ENCODE measurements around the gene LRP1. TPM values are rescaled to one million over a fixed set of nuclear protein-coding genes. Genes with fewer than 3 reads are reported as not detected.

Gene LRP1
- total RNA-seq, 2 experiments from 2014 or later = 0.33 to 0.85 TPM

DNA sequence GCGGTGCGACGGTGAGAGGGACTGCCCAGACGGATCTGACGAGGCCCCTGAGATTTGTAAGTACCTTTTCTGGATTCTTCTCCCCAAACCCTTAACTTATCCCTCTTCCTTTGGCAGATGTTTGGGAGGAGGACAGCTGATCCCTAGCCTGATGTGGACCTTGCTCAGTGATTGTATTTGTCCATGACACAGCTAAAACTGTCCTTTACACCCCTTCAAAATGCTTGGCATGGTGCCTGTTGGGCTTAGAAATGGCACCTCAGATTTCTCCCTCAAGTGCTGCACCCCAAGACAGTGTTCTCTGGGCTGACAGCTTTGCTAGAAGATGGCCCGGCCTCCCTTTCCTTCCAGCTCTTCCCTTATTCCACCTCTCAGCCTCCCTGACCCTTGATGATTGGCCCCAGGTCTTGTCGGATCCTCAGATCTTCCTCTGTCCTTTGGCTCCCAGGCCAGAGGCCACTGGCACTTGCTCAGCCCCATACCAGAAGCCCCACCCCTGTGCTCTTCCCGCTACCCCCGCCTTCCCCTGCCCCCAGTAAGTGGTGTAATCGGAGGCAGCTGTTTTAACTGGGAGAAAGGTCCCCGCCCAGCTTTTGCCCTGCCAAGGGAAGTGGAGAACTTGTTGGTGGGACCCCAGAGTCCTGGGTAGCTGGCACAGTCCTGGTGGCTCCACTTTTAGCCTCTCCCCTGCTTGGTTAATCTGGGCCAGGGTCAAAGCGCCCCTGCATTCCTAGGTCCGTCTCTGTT, 10.4 kb downstream of the LRP1 start:
- Mint-ChIP-seq H3K36me3 (no peaks in the 10 kb centered on the region), H3K9me3 (ENCODE audit: low read depth) (no peaks in the 10 kb centered on the region), H3K27ac (no peak overlapping the region), H3K4me3 (no peak overlapping the region), H3K27me3 (no peaks in the 10 kb centered on the region), H3K4me1 (no peaks in the 10 kb centered on the region)
- DNase-seq (no peak), ATAC-seq (no peak)
- CTCF ChIA-PET = interaction anchor here (0.8 to 1.0 kb wide), 2 partner anchors 26 to 75 kb away, joined by 3 read pairs; no protein-coding TSS in a partner anchor

DNA sequence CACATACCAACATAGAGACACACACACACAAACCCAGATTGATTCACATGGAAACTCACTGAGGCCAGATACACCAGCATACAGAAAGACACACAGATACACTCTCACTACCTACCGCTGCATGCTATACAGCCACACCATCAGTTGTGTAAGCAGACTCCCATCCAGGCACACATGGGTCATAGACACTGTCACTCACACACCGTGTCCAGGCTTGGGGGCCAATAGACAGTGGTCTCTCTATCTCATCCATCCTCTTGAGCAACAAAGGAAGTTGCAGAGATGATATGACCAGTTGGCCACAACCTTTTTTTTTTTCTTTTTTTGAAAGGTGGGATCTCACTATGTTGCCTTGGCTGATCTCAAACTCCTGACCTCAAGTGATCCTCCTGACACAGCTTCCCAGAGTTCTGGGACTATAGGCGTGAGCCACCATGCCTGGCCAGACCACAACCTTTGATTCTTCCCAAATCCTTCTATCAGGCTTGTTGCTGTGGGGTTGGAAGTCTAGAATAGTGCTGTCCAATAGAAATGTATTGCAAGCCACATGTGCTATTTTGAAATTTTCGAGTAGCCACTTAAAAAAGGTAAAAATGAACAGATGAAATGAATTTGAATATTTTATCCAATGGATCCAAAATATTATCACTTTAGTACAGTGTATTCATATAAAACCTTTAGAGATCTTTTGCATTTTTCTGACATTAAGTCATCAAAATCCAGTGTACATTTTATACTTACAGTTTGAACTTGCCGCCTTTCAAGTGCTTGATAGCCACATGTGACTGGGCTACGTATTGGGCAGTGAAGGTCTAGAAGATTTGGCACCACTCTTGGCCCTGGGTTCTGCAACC, 11.7 kb downstream of the LRP1 start:
- no peaks in the 10 kb centered on the region for H3K27me3 Mint-ChIP-seq
- ATAC-seq (no peak), DNase-seq (no peak)
- no peak overlapping the region for H3K27ac Mint-ChIP-seq
- no peaks in the 10 kb centered on the region for H3K4me1 Mint-ChIP-seq
- H3K9me3 Mint-ChIP-seq (ENCODE audit: low read depth) = no peaks in the 10 kb centered on the region
- no peak overlapping the region for H3K4me3 Mint-ChIP-seq
- H3K36me3 Mint-ChIP-seq = no peaks in the 10 kb centered on the region
- CTCF ChIA-PET = interaction anchor here (3.7 kb wide), 1 partner anchor 16 kb away, joined by 15 read pairs; no protein-coding TSS in a partner anchor

DNA sequence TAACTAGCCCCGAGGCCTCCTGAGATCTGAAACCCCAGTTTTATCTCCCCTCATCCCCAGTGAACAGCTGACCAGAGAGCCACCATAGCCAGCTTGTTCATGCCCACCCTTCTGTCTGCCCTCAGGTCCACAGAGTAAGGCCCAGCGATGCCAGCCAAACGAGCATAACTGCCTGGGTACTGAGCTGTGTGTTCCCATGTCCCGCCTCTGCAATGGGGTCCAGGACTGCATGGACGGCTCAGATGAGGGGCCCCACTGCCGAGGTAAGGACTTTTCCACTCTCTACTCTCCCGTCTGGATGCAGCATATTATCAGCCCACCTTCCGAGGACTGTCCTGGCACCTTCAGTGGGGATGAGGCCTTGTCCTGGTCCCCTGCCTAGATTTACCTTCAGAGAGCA, 13.0 kb downstream of the LRP1 start:
- Mint-ChIP-seq H3K4me3 (no peak overlapping the region), H3K27me3 (no peaks in the 10 kb centered on the region), H3K9me3 (ENCODE audit: low read depth) (no peaks in the 10 kb centered on the region), H3K27ac (no peak overlapping the region), H3K36me3 (no peaks in the 10 kb centered on the region), H3K4me1 (no peaks in the 10 kb centered on the region)
- DNase-seq = no peak
- ATAC-seq = no peak
- CTCF ChIA-PET = interaction anchor here (3.7 kb wide), 1 partner anchor 17 kb away, joined by 15 read pairs; no protein-coding TSS in a partner anchor

DNA sequence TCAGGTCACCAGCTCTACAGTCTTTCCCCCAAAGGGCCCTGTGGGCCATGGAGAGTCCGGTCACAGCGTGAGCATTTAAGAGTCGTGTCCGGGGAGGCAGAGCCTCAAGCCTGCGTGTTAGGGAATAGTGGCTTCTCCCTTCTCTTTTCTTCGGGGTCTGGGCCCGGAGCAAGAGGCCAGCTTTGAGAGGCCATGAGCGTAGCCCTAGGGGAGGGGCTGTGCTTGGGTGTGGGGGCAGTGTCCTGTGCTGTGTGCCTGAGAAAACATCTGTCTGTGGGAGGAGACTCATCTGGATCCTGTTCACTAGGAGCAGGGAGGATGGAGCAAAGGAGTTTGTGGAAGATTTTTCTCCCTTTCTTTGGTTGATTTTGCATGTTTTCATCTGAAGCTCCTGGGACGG, 13.8 kb downstream of the LRP1 start:
- DNase-seq (no peak), ATAC-seq (no peak)
- CTCF ChIA-PET = interaction anchor here (3.7 kb wide), 1 partner anchor 18 kb away, joined by 15 read pairs; no protein-coding TSS in a partner anchor
- Mint-ChIP-seq H3K9me3 (ENCODE audit: low read depth) (no peaks in the 10 kb centered on the region), H3K27me3 (no peaks in the 10 kb centered on the region), H3K4me3 (no peak overlapping the region), H3K36me3 (no peaks in the 10 kb centered on the region), H3K4me1 (no peaks in the 10 kb centered on the region), H3K27ac (no peak overlapping the region)

DNA sequence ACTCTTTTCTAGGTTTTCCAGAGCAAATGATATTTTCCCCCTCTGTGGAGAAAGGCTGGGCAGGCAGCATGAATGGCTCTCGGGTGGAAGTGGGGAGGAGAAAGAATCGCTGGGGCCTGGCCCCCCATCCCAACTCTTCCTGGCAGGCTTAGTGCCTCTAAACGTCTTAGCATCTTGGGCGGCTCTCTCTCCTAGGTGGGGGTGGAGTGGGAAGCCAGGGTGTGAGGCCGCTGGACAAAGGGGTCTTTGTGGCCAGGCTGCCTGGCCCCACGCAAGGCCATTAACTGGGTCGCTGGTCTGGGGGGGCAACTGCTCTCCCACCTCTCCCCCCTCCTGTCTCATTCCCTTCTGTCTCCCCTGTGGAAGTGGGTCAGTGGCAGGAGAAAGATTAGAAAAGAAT, 14.4 kb downstream of the LRP1 start:
- Mint-ChIP-seq H3K36me3 (no peaks in the 10 kb centered on the region), H3K4me3 (no peak overlapping the region), H3K27me3 (no peaks in the 10 kb centered on the region), H3K27ac (no peak overlapping the region), H3K4me1 (no peaks in the 10 kb centered on the region), H3K9me3 (ENCODE audit: low read depth) (no peaks in the 10 kb centered on the region)
- CTCF ChIA-PET = interaction anchor here (3.7 kb wide), 1 partner anchor 18 kb away, joined by 15 read pairs; no protein-coding TSS in a partner anchor
- DNase-seq (no peak), ATAC-seq (no peak)

DNA sequence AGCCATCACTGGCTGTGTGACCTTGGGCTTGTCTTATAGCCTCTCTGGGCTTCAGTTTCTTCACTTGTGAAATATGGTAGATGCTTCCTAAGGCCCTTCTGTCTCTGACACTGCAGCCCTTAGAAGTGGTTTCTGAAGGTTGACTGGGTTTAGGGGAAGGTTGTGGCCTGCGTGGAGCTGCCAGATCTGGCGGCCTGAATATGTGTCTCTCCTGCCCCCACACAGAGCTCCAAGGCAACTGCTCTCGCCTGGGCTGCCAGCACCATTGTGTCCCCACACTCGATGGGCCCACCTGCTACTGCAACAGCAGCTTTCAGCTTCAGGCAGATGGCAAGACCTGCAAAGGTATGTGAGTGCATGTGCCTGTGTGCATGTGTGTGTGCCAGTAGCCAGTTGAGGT, 15.2 kb downstream of the LRP1 start:
- H3K4me3 Mint-ChIP-seq = no peak overlapping the region
- no peaks in the 10 kb centered on the region for H3K4me1 Mint-ChIP-seq
- no peak overlapping the region for H3K27ac Mint-ChIP-seq
- no peaks in the 10 kb centered on the region for H3K9me3 Mint-ChIP-seq (ENCODE audit: low read depth)
- H3K36me3 Mint-ChIP-seq = no peaks in the 10 kb centered on the region
- ATAC-seq = peak; percentile 27
- H3K27me3 Mint-ChIP-seq = no peaks in the 10 kb centered on the region
- DNase-seq = no peak
- CTCF ChIA-PET = interaction anchor here (3.7 kb wide), 1 partner anchor 19 kb away, joined by 15 read pairs; no protein-coding TSS in a partner anchor

DNA sequence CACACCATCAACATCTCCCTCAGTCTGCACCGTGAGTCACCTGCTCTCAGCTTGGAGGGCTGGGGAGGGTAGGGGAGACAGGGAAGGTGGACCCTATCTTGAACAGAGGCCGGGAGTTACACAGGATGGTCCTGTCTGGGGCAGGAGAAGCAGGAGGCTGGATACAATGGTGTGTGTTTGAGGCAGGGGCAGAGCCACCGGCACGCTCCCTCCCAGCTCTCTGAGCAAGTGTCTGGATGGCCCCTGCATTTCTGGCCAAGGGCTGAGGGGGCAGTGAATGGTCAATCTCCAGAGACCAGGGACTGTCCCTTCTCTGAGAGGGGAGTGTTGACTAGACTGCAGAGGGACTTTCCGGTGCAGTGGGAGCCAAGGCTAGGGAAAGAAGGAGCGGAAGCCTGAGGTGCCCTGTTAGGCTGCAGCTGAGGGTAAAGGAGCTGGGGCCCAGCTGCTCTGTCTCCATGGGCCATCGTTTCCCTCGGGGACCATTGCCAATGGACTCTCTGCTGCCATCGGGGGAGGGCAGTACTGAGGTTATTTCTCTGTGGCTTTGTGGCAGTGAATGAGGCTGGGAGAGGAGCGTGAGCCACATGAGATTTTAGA, 17.3 kb downstream of the LRP1 start:
- Mint-ChIP-seq H3K4me1 (no peaks in the 10 kb centered on the region), H3K36me3 (no peaks in the 10 kb centered on the region), H3K4me3 (no peak overlapping the region), H3K27me3 (no peaks in the 10 kb centered on the region), H3K9me3 (ENCODE audit: low read depth) (no peaks in the 10 kb centered on the region), H3K27ac (no peak overlapping the region)
- no peak for DNase-seq
- no peak for ATAC-seq
- CTCF ChIA-PET = interaction anchor here (1.7 kb wide), 1 partner anchor 21 kb away, joined by 6 read pairs; no protein-coding TSS in a partner anchor

DNA sequence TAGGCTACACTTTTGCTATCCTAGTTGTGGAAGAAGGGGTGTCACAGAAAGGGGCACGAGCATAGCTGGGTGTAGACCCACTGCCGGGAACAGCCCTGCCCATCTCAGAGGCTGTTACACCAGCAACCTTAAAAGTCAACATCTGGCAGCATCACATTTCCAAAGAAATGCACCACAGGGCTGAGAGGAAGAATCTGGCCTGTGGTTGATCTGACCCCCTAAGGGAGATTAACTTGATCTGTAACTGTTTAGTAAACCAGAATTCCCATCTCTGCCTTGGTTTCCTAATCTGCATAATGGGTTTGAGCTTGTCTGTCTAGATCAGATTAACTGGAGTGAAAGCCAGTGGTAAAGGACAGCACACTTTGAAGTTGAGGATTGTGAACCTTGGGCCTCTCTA, 17.8 kb downstream of the LRP1 start:
- H3K27ac Mint-ChIP-seq = no peak overlapping the region
- DNase-seq = no peak
- CTCF ChIA-PET = interaction anchor here (1.7 kb wide), 1 partner anchor 22 kb away, joined by 6 read pairs; no protein-coding TSS in a partner anchor

DNA sequence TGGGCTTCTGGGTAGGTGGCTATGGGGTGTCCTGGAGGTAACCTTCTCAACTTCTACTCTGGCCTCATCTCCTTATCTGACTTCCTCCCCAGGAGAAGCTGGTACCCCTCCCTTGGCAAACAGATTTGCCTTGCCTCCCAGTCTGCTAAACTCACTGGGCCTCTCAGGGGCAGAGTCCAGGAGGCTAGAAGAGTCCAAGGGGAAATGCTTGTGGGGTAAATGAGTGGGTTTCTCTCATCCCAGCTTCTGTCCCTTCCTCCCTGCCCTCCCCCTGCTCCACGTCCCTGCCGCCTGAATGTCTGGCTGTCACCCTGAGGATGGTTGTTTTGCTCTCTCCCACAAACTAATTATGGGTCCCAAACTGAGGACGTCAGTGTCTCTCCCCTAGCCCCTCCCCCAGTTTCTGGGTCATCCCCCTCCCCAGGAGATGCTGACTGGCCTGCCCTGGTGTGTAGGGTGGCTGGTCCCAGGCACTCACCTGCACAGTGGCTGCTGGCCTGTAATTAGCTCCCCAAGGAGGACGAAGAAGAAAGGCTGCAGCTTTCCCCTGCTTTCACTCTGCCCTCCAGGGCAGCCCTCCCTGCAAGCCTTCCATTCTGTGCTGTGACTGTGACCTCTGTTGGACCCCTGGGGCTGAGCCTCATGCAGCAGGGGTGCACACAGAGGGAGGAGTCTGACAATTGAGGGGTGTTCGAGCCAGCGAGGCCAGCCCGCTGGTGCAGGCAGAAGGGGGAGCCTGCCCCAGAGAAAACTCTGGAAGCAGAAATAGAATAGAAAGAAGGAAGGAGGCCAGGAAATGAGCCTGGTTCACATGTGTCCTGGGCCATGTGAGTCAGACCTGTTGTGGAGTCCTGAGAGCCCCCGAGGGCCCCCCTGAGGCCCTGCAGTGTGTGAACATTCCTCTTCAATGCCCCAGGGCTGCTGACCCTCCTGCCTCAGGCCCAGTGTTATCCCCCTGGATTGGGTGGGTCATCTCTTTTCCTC, 19.0 kb downstream of the LRP1 start, which contains the start of gene LRP1-AS:
TSS of gene LRP1-AS (minus strand) at position 659 of the 984 bp plus-strand sequence.
- no peak for DNase-seq
- no peak within 1 kb of the TSS for H3K4me3 Mint-ChIP-seq
- H3K4me1 Mint-ChIP-seq = no peaks in the 10 kb centered on the region
- H3K27ac Mint-ChIP-seq = no peak within 1 kb of the TSS
- H3K9me3 Mint-ChIP-seq (ENCODE audit: low read depth) = no peaks in the 10 kb centered on the region
- no peaks in the 10 kb centered on the region for H3K36me3 Mint-ChIP-seq
- ATAC-seq = no peak
- CTCF ChIA-PET = interaction anchor here (0.8 to 3.5 kb wide), 4 partner anchors 23 to 66 kb away, joined by 3 to 14 read pairs (median 6); no protein-coding TSS in a partner anchor
- no peaks in the 10 kb centered on the region for H3K27me3 Mint-ChIP-seq

More for the DNA sequence above, 17.8 kb downstream of the LRP1 start:
- Mint-ChIP-seq H3K36me3 (no peaks in the 10 kb centered on the region), H3K9me3 (ENCODE audit: low read depth) (no peaks in the 10 kb centered on the region), H3K4me1 (no peaks in the 10 kb centered on the region), H3K4me3 (no peak overlapping the region), H3K27me3 (no peaks in the 10 kb centered on the region)
- no peak for ATAC-seq

DNA sequence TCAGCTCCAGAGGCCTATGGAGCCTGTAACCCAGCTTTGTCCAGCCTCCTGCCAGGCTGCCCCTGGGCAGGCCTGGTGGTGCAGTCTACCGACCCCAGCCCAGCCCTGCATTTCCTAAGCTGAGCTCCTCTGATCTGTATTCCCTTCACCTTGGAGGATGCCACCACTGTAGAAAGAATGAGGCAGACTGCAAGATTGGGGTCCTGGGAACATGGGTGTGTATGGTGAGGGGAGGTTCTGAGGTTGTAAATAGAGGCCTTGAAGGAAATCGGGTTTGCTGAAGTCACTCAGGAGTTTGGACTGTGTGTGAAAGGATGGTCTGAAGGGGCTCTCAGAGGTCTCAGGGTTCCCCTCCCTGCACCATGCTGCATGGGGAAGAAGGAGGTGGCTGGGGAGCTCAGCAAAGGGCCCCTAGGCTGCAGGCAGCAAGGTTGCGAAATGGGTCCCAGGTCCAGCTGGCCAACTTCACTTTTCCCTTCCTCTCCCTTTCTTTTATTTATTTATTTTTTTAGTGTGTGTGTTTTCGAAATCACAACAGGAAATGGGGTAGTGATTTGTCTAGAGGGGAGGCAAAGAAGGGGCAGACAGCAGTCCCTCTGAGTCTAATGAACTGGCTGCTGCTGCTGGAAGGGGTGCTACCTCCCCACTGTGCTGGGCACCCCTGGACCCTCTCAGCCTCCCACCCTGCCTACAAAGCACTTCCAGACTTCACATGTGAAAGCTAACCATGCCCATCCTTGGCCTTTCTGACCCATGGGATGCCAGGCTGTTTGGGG, 20.4 kb downstream of the LRP1 start:
- Mint-ChIP-seq H3K9me3 (ENCODE audit: low read depth) (no peaks in the 10 kb centered on the region), H3K27ac (no peak overlapping the region), H3K36me3 (no peaks in the 10 kb centered on the region), H3K4me1 (no peaks in the 10 kb centered on the region), H3K4me3 (no peak overlapping the region), H3K27me3 (no peaks in the 10 kb centered on the region)
- CTCF ChIA-PET = interaction anchor here (3.5 kb wide), 1 partner anchor 24 kb away, joined by 14 read pairs; no protein-coding TSS in a partner anchor
- no peak for DNase-seq
- no peak for ATAC-seq

DNA sequence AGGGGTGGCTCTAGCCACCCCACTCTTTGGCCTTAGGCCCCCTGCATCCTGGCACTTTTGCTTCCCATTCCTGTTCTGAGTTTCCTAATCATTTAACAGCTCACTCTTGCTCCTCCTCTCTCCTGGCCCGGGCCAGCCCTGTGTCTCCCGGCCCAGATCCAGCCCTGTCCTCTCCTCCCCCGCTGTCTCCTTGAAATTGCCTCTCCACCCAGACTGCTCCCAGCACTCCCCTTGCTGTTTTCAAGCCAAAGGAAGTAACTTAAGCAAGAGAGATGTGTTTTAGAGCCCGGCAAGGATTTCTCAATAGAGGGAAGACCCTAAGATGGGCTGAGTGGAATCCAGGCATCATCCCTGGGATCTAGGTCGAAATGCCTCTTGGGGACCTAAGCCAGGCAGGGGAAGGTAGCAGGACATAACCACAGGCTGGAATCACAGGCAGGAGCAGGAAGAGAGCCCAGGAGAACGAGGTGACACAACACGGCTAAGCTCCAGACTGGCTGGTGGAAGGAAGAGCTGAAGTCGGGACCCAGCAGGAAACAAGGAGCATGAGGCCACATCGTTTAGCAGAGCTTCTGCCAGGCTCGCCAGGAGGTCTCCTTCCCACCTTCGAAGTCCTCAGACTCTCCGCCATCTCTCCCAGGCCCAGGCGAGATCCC, 21.1 kb downstream of the LRP1 start:
- H3K27ac Mint-ChIP-seq = no peak overlapping the region
- DNase-seq = no peak
- H3K9me3 Mint-ChIP-seq (ENCODE audit: low read depth) = no peaks in the 10 kb centered on the region
- H3K36me3 Mint-ChIP-seq = no peaks in the 10 kb centered on the region
- no peaks in the 10 kb centered on the region for H3K4me1 Mint-ChIP-seq
- no peak for ATAC-seq
- H3K27me3 Mint-ChIP-seq = no peaks in the 10 kb centered on the region
- no peak overlapping the region for H3K4me3 Mint-ChIP-seq
- CTCF ChIA-PET = interaction anchor here (3.5 kb wide), 1 partner anchor 25 kb away, joined by 14 read pairs; no protein-coding TSS in a partner anchor
